A549 (cell line): ENCODE data around the gene SERTAD2.

Experiments
- CEBPB ChIP-seq, 2 experiments: fragments of >200 bp in 1 of 2; sonication (Bioruptor Twin) in 1 of 2; formaldehyde crosslinking in 1 of 2; IDR thresholded peaks; 2 replicates each; pipeline ENCODE4 v1.6.1; 2012 to 2016
- CHD2 ChIP-seq: fragments of 150-350 bp; IDR thresholded peaks from 2 replicates; pipeline ENCODE4 v1.6.1; 2014; ENCODE audit warnings: low read length; ENCODE audit not compliant: partially characterized antibody
- HEYL ChIP-seq: fragments of 250-450 bp; sonication (Bioruptor Pico); IDR thresholded peaks from 2 replicates; pipeline ENCODE4 v1.8.0; 2021; ENCODE audit warnings: mild to moderate bottlenecking, moderate library complexity
- HOXA7 ChIP-seq: fragments of 250-450 bp; sonication (Bioruptor Pico); IDR thresholded peaks from 2 replicates; pipeline ENCODE4 v1.5.0; 2020; ENCODE audit warnings: mild to moderate bottlenecking, moderate library complexity
- KDM1A ChIP-seq: fragments of 200-600 bp; sonication (generic); IDR thresholded peaks from 2 replicates; pipeline ENCODE4 v1.6.1; 2016; ENCODE audit warnings: low read depth, mild to moderate bottlenecking
- NPAS2 ChIP-seq: fragments of 250-450 bp; sonication (Bioruptor Pico); IDR thresholded peaks from 2 replicates; pipeline ENCODE4 v1.8.0; 2022; ENCODE audit warnings: mild to moderate bottlenecking, moderate library complexity, borderline replicate concordance
- POLR2A ChIP-seq: IDR thresholded peaks from 2 replicates; pipeline ENCODE4 v1.6.1; 2012; ENCODE audit warnings: mild to moderate bottlenecking, low read length
- RAD21 ChIP-seq, 2 experiments: fragments of >200 bp in 1 of 2; sonication (Bioruptor Twin) in 1 of 2; formaldehyde crosslinking in 1 of 2; IDR thresholded peaks in 1 of 2; conservative IDR thresholded peaks in 1 of 2; 2 replicates in 1 of 2; 3 replicates in 1 of 2; pipeline ENCODE4 v1.6.1; 2012 to 2018; ENCODE audit warnings: inconsistent platforms in 1 of 2
- RFX5 ChIP-seq: fragments of 450-650 bp; IDR thresholded peaks from 2 replicates; pipeline ENCODE4 v1.7.1; 2014; ENCODE audit warnings: antibody characterized with exemption, mild to moderate bottlenecking, moderate library complexity
- TF ChIP-seq, protein P1 (sequence below): fragments of >200 bp; sonication (Bioruptor Twin); formaldehyde crosslinking; IDR thresholded peaks from 3 replicates; pipeline ENCODE4 v1.5.1; 2016
- TF ChIP-seq, protein P2 (sequence below): fragments of 200-600 bp; sonication (generic); IDR thresholded peaks from 2 replicates; pipeline ENCODE4 v1.6.1; 2016; ENCODE audit warnings: antibody characterized with exemption, mild to moderate bottlenecking, moderate library complexity

DNA sequence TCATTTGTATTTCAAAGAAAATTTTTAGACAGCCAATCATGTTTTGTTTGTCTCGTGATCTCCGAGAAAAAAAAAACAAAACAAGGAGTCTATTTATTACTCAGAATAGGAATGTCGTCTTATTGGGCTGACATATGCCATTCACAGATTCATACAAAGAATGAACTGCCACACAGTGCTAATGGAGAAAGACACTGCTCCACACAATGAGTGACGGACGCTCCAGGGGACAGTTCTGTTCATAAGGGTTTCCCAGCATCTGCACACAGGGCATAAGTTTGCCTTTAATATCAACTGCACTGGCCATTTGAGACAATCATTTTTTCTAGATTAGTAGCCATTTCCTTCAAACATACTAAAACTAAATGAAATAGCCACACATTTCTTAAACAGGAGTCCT lies 3.4 kb downstream of the SERTAD2 start:
- TF ChIP-seq HEYL, result no peak
- no peak for TF ChIP-seq RFX5
- TF ChIP-seq, protein P1, sequence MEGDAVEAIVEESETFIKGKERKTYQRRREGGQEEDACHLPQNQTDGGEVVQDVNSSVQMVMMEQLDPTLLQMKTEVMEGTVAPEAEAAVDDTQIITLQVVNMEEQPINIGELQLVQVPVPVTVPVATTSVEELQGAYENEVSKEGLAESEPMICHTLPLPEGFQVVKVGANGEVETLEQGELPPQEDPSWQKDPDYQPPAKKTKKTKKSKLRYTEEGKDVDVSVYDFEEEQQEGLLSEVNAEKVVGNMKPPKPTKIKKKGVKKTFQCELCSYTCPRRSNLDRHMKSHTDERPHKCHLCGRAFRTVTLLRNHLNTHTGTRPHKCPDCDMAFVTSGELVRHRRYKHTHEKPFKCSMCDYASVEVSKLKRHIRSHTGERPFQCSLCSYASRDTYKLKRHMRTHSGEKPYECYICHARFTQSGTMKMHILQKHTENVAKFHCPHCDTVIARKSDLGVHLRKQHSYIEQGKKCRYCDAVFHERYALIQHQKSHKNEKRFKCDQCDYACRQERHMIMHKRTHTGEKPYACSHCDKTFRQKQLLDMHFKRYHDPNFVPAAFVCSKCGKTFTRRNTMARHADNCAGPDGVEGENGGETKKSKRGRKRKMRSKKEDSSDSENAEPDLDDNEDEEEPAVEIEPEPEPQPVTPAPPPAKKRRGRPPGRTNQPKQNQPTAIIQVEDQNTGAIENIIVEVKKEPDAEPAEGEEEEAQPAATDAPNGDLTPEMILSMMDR, result no peak
- TF ChIP-seq, protein P2, sequence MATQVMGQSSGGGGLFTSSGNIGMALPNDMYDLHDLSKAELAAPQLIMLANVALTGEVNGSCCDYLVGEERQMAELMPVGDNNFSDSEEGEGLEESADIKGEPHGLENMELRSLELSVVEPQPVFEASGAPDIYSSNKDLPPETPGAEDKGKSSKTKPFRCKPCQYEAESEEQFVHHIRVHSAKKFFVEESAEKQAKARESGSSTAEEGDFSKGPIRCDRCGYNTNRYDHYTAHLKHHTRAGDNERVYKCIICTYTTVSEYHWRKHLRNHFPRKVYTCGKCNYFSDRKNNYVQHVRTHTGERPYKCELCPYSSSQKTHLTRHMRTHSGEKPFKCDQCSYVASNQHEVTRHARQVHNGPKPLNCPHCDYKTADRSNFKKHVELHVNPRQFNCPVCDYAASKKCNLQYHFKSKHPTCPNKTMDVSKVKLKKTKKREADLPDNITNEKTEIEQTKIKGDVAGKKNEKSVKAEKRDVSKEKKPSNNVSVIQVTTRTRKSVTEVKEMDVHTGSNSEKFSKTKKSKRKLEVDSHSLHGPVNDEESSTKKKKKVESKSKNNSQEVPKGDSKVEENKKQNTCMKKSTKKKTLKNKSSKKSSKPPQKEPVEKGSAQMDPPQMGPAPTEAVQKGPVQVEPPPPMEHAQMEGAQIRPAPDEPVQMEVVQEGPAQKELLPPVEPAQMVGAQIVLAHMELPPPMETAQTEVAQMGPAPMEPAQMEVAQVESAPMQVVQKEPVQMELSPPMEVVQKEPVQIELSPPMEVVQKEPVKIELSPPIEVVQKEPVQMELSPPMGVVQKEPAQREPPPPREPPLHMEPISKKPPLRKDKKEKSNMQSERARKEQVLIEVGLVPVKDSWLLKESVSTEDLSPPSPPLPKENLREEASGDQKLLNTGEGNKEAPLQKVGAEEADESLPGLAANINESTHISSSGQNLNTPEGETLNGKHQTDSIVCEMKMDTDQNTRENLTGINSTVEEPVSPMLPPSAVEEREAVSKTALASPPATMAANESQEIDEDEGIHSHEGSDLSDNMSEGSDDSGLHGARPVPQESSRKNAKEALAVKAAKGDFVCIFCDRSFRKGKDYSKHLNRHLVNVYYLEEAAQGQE, result no peak
- TF ChIP-seq POLR2A, result no peak
- no peak for TF ChIP-seq CEBPB (IDR thresholded peaks at IDR 0.05)
- TF ChIP-seq HOXA7 (CRISPR knock-in tag), result no peak
- no peak for TF ChIP-seq CHD2
- no peak for TF ChIP-seq KDM1A
- no peak for TF ChIP-seq RAD21 (conservative IDR thresholded peaks at IDR 0.05 in 1 of 2, IDR thresholded peaks at IDR 0.05 in 1 of 2)
- TF ChIP-seq NPAS2 (CRISPR knock-in tag), result no peak
